H9 (cell line): ENCODE measurements around the gene PCYT1A. TPM values are rescaled to one million over a fixed set of nuclear protein-coding genes. Genes with fewer than 3 reads are reported as not detected.

Experiments
- DNase-seq: peaks from one replicate; pipeline ENCODE4 v3.0.0-alpha.2; 2017
- H2AFZ ChIP-seq: one replicate; pipeline ENCODE4 v1.6.1; 2013; ENCODE audit warnings: mild to moderate bottlenecking, low read length, control low read depth, moderate library complexity
- H2AK5ac ChIP-seq: 2 replicates; pipeline ENCODE4 v1.6.1; 2013; ENCODE audit warnings: low read length, control low read depth, mixed read lengths; ENCODE audit not compliant: insufficient read length
- H2BK120ac ChIP-seq: one replicate; pipeline ENCODE4 v1.6.1; 2013; ENCODE audit warnings: low read depth, mild to moderate bottlenecking, low read length, control low read depth, inconsistent platforms; ENCODE audit not compliant: poor library complexity, severe bottlenecking
- H2BK12ac ChIP-seq: 2 replicates; pipeline ENCODE4 v1.6.1; 2013; ENCODE audit warnings: low read length, control low read depth, mixed read lengths, low read depth; ENCODE audit not compliant: insufficient read length
- H2BK15ac ChIP-seq: 2 replicates; pipeline ENCODE4 v1.6.1; 2013; ENCODE audit warnings: low read depth, low read length, control low read depth
- H2BK20ac ChIP-seq: one replicate; pipeline ENCODE4 v1.6.1; 2013; ENCODE audit warnings: low read depth, mild to moderate bottlenecking, low read length, control low read depth, inconsistent platforms; ENCODE audit not compliant: poor library complexity, severe bottlenecking
- H2BK5ac ChIP-seq: 2 replicates; pipeline ENCODE4 v1.6.1; 2013; ENCODE audit warnings: low read length, control low read depth, mixed read lengths; ENCODE audit not compliant: insufficient read length
- H3K14ac ChIP-seq: 2 replicates; pipeline ENCODE4 v1.6.1; 2013; ENCODE audit warnings: low read length, control low read depth; ENCODE audit not compliant: insufficient read depth
- H3K18ac ChIP-seq: 2 replicates; pipeline ENCODE4 v1.6.1; 2013; ENCODE audit warnings: low read depth, mild to moderate bottlenecking, mixed read lengths, low read length, control low read depth; ENCODE audit not compliant: insufficient read length
- H3K23ac ChIP-seq: 2 replicates; pipeline ENCODE4 v1.6.1; 2013; ENCODE audit warnings: low read length, control low read depth, mixed read lengths, low read depth; ENCODE audit not compliant: insufficient read length
- H3K23me2 ChIP-seq: 2 replicates; pipeline ENCODE4 v1.6.1; 2013; ENCODE audit warnings: low read depth, mild to moderate bottlenecking, mixed read lengths, low read length, control low read depth; ENCODE audit not compliant: insufficient read length, poor library complexity, severe bottlenecking
- H3K27ac ChIP-seq: 2 replicates; pipeline ENCODE4 v1.5.1; 2013; ENCODE audit warnings: low read length, control low read depth, mixed read lengths, low read depth; ENCODE audit not compliant: insufficient read length
- H3K27me3 ChIP-seq: 2 replicates; pipeline ENCODE4 v1.6.1; 2013; ENCODE audit warnings: low read length, control low read depth, inconsistent platforms; ENCODE audit not compliant: insufficient read depth
- H3K4ac ChIP-seq: 2 replicates; pipeline ENCODE4 v1.6.1; 2013; ENCODE audit warnings: low read depth, mild to moderate bottlenecking, control low read depth, inconsistent platforms, low read length, moderate library complexity
- H3K4me1 ChIP-seq: 2 replicates; pipeline ENCODE4 v1.6.1; 2013; ENCODE audit warnings: low read length, control low read depth, inconsistent platforms; ENCODE audit not compliant: insufficient read depth
- H3K4me2 ChIP-seq: 2 replicates; pipeline ENCODE4 v1.6.1; 2013; ENCODE audit warnings: low read length, control low read depth, mixed read lengths; ENCODE audit not compliant: insufficient read length, insufficient read depth
- H3K56ac ChIP-seq: 2 replicates; pipeline ENCODE4 v1.6.1; 2013; ENCODE audit warnings: low read depth, mild to moderate bottlenecking, mixed read lengths, low read length, control low read depth; ENCODE audit not compliant: insufficient read length
- H3K79me1 ChIP-seq: 2 replicates; pipeline ENCODE4 v1.6.1; 2013; ENCODE audit warnings: low read depth, mild to moderate bottlenecking, moderate library complexity, low read length, control low read depth, inconsistent platforms; ENCODE audit not compliant: insufficient read depth, poor library complexity, severe bottlenecking
- H3K79me2 ChIP-seq: 2 replicates; pipeline ENCODE4 v1.6.1; 2013; ENCODE audit warnings: low read length, control low read depth, inconsistent platforms; ENCODE audit not compliant: insufficient read depth
- H3K9ac ChIP-seq: 2 replicates; pipeline ENCODE4 v1.6.1; 2013; ENCODE audit warnings: low read length, control low read depth, mixed read lengths; ENCODE audit not compliant: insufficient read length; ENCODE audit errors: extremely low read depth
- H3K9me3 ChIP-seq: one replicate; pipeline ENCODE4 v1.6.1; 2013; ENCODE audit warnings: low read depth, low read length, inconsistent platforms; ENCODE audit not compliant: control insufficient read depth
- H3T11ph ChIP-seq: one replicate; pipeline ENCODE4 v1.6.1; 2013; ENCODE audit warnings: mild to moderate bottlenecking, low read length, control low read depth, inconsistent platforms
- H4K20me1 ChIP-seq: one replicate; pipeline ENCODE4 v1.6.1; 2013; ENCODE audit not compliant: control insufficient read depth, insufficient read length, insufficient read depth
- H4K5ac ChIP-seq: 2 replicates; pipeline ENCODE4 v1.6.1; 2013; ENCODE audit warnings: low read depth, mild to moderate bottlenecking, mixed read lengths, low read length, control low read depth; ENCODE audit not compliant: insufficient read length
- H4K8ac ChIP-seq: replicated peaks from 2 replicates; pipeline ENCODE4 v1.6.1; 2013; ENCODE audit warnings: low read length, control low read depth, mixed read lengths, low read depth; ENCODE audit not compliant: insufficient read length
- H4K91ac ChIP-seq: 2 replicates; pipeline ENCODE4 v1.6.1; 2013; ENCODE audit warnings: low read depth, mild to moderate bottlenecking, moderate library complexity, mixed read lengths, low read length, control low read depth; ENCODE audit not compliant: insufficient read length
- H3K27ac Mint-ChIP-seq, 3 experiments: 2 replicates in 2 of 3; 3 replicates in 1 of 3; pipeline ENCODE4 v1.8.0; 2020 to 2021; ENCODE audit warnings: mixed read lengths in 3 of 3, mild to moderate bottlenecking in 1 of 3, moderate library complexity in 1 of 3
- H3K27me3 Mint-ChIP-seq: 2 replicates; pipeline ENCODE4 v1.8.0; 2021; ENCODE audit warnings: low read depth, mild to moderate bottlenecking, moderate library complexity, mixed read lengths
- H3K36me3 Mint-ChIP-seq, 3 experiments: 2 replicates in 2 of 3; 3 replicates in 1 of 3; pipeline ENCODE4 v1.8.0; 2020 to 2021; ENCODE audit warnings: low read depth in 3 of 3, mixed read lengths in 3 of 3; ENCODE audit not compliant: insufficient read depth in 1 of 3
- H3K4me1 Mint-ChIP-seq, 2 experiments: 2 replicates each; pipeline ENCODE4 v1.8.0; 2020; ENCODE audit warnings: mixed read lengths in 2 of 2
- H3K4me3 Mint-ChIP-seq, 2 experiments: 2 replicates in 1 of 2; 3 replicates in 1 of 2; pipeline ENCODE4 v1.8.0; 2020 to 2021; ENCODE audit warnings: mild to moderate bottlenecking in 2 of 2, mixed read lengths in 2 of 2, moderate library complexity in 1 of 2
- H3K9me3 Mint-ChIP-seq, 2 experiments: 2 replicates in 1 of 2; 3 replicates in 1 of 2; pipeline ENCODE4 v1.8.0; 2020; ENCODE audit warnings: mild to moderate bottlenecking in 2 of 2, mixed read lengths in 2 of 2, moderate library complexity in 1 of 2
- WGBS: extraction: QIAGEN DNeasy Blood & Tissue Kit; methylation state at CpG from one replicate; pipeline ENCODE4 v1.1.7; 2013; ENCODE audit warnings: missing lambda C conversion rate, low lambda C conversion rate, mixed read lengths; ENCODE audit not compliant: insufficient read length; ENCODE audit errors: extremely low coverage; 5-methylcytosine and 5-hydroxymethylcytosine counted together
- total RNA-seq: library from RNA; stranded (reverse); gene quantifications from 2 replicates; pipeline ENCODE4 v1.2.1, GENCODE V29; 2021
- TF ChIP-seq, protein P1 (sequence below): fragments of 200-600 bp; sonication (generic); conservative IDR thresholded peaks from 3 replicates; pipeline ENCODE4 v1.8.0; 2021; ENCODE audit warnings: antibody characterized with exemption, mild to moderate bottlenecking

Gene PCYT1A
- total RNA-seq, 1 experiment from 2014 or later, result 31.6 TPM

DNA sequence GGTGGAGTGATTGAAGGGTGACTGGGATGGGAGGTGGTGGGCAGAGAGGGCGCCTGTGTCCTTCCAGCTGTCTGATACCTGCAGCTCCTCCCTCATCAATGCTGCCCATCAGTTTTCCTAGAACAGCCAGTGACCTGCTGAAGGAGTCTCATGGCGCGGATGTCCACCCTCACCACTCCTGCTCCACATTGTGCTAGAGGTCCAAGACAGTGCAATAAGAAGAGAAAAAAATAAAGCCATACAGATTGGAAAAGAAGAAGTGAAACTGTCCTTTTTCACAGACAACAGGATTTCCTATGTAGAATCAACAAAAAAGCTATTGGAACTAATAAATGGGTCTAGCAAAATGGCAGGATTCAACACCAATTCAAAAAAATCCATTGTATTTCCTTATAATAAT lies 83.7 kb downstream of the PCYT1A start:
- no peak overlapping the region for H3K27ac ChIP-seq
- no peak overlapping the region for H4K91ac ChIP-seq
- H3K4me1 ChIP-seq, result no peaks in the 10 kb centered on the region
- Mint-ChIP-seq H3K36me3 (peaks cover 0 to 4% (median 2%) of the 10 kb centered on the region in 3 experiments; a peak in 2 of 7 replicates), H3K4me1 (peaks cover 0 to 12% of the 10 kb centered on the region in 2 experiments; a peak in 2 of 4 replicates), H3K27ac (no peak overlapping the region), H3K4me3 (no peak overlapping the region), H3K9me3 (peaks cover 0 to 2% of the 10 kb centered on the region in 2 experiments; a peak in 1 of 5 replicates), H3K27me3 (peaks cover 16% of the 10 kb centered on the region)
- H3K18ac ChIP-seq, result no peak overlapping the region
- H3K4me2 ChIP-seq, result no peak overlapping the region
- no peak overlapping the region for H2AFZ ChIP-seq
- TF ChIP-seq, protein P1, sequence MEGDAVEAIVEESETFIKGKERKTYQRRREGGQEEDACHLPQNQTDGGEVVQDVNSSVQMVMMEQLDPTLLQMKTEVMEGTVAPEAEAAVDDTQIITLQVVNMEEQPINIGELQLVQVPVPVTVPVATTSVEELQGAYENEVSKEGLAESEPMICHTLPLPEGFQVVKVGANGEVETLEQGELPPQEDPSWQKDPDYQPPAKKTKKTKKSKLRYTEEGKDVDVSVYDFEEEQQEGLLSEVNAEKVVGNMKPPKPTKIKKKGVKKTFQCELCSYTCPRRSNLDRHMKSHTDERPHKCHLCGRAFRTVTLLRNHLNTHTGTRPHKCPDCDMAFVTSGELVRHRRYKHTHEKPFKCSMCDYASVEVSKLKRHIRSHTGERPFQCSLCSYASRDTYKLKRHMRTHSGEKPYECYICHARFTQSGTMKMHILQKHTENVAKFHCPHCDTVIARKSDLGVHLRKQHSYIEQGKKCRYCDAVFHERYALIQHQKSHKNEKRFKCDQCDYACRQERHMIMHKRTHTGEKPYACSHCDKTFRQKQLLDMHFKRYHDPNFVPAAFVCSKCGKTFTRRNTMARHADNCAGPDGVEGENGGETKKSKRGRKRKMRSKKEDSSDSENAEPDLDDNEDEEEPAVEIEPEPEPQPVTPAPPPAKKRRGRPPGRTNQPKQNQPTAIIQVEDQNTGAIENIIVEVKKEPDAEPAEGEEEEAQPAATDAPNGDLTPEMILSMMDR, result no peak
- H4K20me1 ChIP-seq, result no peaks in the 10 kb centered on the region
- no peak overlapping the region for H2BK12ac ChIP-seq
- H3K14ac ChIP-seq, result no peak overlapping the region
- no peak overlapping the region for H2BK20ac ChIP-seq
- peaks cover 8% of the 10 kb centered on the region for H3K23me2 ChIP-seq
- no peak overlapping the region for H2AK5ac ChIP-seq
- H3T11ph ChIP-seq, result no peak overlapping the region
- no peak overlapping the region for H3K56ac ChIP-seq
- H4K8ac ChIP-seq, result no peak overlapping the region
- H3K23ac ChIP-seq, result no peak overlapping the region
- WGBS, result no CpG with 5 or more reads among the region's 3 CpGs
- no peak overlapping the region for H2BK5ac ChIP-seq
- H3K9me3 ChIP-seq, result no peaks in the 10 kb centered on the region
- no peak overlapping the region for H2BK120ac ChIP-seq
- no peaks in the 10 kb centered on the region; the same call in 1 of the 2 replicates for H3K27me3 ChIP-seq
- no peaks in the 10 kb centered on the region for H3K79me2 ChIP-seq
- H3K9ac ChIP-seq, result no peak overlapping the region
- H4K5ac ChIP-seq, result no peak overlapping the region
- H3K79me1 ChIP-seq, result no peaks in the 10 kb centered on the region
- no peak for DNase-seq
- H2BK15ac ChIP-seq, result no peak overlapping the region
- no peak overlapping the region for H3K4ac ChIP-seq
